Measurements from ENCODE around the gene SLTM. TPM values are rescaled to one million over a fixed set of nuclear protein-coding genes. Genes with fewer than 3 reads are reported as not detected.
A peak's percentile ranks its signal among the peaks of the same experiment; 100 is the strongest.
"Not testable (repeated sequence)": the region's sequence is repeated elsewhere in the genome, so short reads cannot be mapped to it uniquely, and the experiment has no call there.

The SLTM gene
- 48.1 and 68.3 TPM in 2 replicates for total RNA-seq

GRCh38 chr15:58933281-58934113, at the start of gene SLTM:
Gene SLTM (minus strand): TSS chr15:58933679. CDS start chr15:58933565, 114 bp downstream.
- DNase-seq (ENCODE audit: low read depth, low spot score): peak; percentile 78

- DNase-seq (ENCODE audit: low read depth, low spot score): no peak
Observed at GRCh38 chr15:58983261-58983660, 49.8 kb upstream of the SLTM start.

GRCh38 chr15:58981808-58982475, 48.5 kb upstream of the SLTM start:
- DNase-seq (ENCODE audit: low read depth, low spot score): no peak

DNA sequence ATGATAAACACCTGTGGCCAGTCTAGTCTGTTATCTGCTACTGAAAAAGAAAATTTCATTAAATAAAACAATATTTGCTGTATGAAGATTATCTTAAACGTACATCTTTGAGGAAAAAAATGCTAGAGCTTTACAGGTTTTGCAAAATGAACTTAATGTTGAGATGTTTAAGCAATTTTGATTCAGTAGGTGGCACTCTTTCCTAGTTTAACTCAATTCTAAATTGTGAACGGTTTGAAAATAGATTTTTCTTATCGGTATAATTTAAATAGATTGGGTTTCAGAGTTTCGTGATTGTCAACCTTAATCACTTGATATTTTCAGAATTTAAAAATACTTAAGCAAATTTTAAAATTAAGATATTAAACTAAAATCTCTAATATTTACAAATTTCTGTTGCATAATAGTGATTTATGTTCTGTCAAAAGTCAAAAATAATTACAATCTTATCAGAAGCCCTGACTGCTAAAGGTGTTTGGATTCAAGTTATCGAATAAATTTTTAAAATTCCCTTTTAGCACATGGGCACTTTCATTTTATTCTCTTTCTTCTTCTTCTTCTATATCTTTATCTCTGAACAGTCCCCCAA, 47.0 kb upstream of the SLTM start:
- no peak for DNase-seq (ENCODE audit: low read depth, low spot score)

- DNase-seq (ENCODE audit: low read depth, low spot score): no peak
Observed at GRCh38 chr15:58977887-58978286, 44.4 kb upstream of the SLTM start.

- DNase-seq (ENCODE audit: low read depth, low spot score): no peak
Observed at GRCh38 chr15:58967479-58967878, 34.0 kb upstream of the SLTM start.

DNA sequence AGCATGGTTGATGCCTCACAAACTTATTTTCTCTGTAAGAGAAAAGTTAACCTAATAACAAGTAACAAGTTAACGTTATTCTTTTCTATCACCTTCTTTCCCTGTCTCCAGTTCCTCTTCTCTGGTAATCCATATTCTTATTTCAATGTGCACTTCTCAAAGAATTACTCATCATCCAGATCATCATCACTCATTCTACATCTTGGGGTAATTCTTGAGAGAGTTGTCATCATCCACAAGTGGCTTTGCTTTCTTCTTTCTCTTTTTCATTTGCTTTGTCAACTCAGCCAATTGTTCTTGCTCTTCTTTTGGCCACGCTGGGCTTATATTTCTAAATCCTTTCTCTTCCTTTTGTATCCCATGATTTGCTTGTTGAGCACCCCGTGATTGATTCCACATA, 33.2 kb upstream of the SLTM start:
- DNase-seq (ENCODE audit: low read depth, low spot score): no peak

DNA sequence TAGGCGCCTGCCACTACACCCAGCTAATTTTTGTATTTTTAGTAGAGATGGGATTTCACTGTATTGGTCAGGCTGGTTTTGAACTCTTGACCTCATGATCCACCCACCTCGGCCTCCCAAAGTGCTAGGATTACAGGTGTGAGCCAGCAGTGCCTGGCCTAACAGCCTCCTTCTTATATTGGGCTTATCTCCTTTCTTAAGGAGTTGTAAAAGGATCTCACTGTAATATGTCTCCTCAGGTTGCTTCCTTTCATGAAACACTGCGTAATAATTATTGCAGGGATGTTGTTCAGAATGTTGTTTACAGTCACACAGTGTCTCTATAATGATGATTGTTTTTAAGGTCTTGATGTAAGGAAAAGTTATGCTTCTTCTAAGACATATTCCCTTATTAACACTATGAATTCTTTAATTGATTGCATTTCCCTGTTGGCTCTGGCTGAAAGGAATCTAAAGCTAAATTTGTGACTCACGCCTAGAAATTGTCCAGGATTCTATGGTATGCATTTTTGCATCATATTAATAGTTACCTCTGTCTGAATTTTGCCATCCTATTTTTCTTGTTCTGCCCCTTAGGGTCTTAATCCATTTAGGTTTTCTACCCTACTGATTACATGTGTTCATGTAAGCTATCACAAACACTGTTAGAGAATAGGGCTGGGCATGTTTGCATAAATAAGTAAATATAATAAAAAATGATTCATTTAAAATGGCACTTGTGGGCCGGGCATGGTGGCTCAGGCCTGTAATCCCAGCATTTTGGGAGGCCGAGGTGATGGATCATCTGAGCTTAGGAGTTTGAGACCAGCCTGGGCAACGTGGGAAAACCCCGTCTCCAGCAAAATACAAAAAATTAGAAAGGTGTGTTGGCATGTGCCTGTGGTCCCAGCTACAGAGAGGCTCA, 29.4 kb upstream of the SLTM start:
- DNase-seq (ENCODE audit: low read depth, low spot score): no peak

DNA sequence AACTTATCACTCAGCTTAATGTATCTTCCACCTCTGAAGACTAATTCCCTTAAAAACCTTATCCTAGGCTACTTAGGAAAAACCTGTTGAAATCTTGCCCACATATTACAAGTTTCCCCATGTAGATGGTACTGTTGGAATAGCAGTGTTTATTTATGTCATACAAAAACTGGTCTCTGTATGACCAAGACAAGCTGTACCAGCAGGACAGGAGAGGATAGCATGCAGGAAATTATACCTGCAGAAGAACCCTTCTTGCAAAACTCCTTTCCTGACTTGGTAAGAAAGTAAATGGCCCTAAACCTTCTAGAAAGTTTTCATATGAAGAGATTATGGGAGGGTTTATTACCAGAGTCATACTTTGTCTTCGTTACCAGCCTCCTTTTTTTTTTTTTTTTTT, 28.7 kb upstream of the SLTM start:
- no peak for DNase-seq (ENCODE audit: low read depth, low spot score)

GRCh38 chr15:58958811-58959210, 25.3 kb upstream of the SLTM start:
- no peak for DNase-seq (ENCODE audit: low read depth, low spot score)

- DNase-seq (ENCODE audit: low read depth, low spot score): no peak
Observed at GRCh38 chr15:58957101-58957973, 23.9 kb upstream of the SLTM start.

DNA sequence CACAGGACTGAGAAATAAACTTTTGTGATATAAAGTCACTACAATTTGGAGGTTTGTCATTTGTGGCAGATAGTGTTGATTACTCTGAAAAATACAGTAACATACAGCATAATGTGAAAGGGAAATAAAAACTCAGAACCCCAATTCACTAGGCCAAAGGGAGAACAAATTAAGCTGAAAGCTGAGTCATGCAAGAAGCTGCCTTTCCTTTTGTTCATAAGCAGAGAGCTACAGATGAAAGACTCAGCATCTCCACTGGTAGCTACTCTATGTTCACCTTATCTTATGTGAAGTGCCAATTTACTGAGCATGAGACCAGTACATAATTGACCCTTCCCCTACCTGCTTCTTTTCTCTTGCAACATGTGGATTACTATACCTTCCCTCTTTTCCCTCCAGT, 19.3 kb upstream of the SLTM start:
- DNase-seq (ENCODE audit: low read depth, low spot score): no peak

DNA sequence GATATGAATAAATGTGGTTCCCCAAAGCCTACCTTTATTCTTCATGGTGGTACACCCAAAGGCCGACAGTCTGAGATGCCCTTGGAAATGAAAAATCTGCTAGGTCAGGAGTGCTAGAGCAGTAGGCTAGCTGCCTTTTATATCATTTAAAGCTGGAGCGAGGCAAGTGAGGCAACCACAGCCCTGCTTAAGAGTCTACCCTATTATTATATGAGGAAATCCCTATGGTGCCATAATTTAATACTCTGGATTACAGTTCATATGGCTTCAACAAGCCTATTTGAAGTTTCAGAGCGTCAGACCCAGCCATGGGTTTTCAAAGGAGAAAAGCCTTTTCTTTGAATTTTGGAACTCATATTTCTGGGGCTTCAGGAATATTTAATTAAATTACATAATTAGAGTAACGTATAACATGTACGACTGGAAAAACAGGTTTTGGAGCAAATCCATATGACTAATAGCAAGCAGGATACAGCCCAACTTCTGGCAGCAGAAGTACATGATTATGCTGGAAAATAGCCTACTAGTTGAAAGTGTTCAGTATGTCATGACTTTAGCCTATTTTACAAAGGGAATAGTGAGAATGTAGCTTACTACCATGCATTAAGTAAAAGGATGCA, 18.0 kb upstream of the SLTM start:
- peak; percentile 56 for DNase-seq (ENCODE audit: low read depth, low spot score)

- DNase-seq (ENCODE audit: low read depth, low spot score): no peak
Observed at GRCh38 chr15:58947179-58947578, 13.7 kb upstream of the SLTM start.

DNA sequence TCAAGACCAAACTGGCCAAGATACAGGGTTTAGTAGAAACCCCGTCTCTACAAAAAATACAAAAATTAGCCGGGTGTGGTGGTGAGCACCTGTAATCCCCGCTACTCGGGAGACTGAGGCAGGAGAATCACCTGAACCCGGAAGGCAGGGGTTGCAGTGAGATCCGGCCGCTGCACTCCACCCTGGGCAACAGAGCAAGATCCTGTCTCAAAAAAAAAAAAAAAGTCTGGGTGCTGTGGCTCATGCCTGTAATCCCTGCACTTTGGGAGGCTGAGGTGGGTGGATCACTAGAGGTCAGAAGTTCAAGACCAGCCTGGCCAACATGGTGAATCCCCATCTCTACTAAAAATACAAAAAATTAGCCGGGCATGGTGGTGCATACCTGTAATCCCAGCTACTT, 1.5 kb upstream of the SLTM start:
- not testable (repeated sequence) for DNase-seq (ENCODE audit: low read depth, low spot score)

DNA sequence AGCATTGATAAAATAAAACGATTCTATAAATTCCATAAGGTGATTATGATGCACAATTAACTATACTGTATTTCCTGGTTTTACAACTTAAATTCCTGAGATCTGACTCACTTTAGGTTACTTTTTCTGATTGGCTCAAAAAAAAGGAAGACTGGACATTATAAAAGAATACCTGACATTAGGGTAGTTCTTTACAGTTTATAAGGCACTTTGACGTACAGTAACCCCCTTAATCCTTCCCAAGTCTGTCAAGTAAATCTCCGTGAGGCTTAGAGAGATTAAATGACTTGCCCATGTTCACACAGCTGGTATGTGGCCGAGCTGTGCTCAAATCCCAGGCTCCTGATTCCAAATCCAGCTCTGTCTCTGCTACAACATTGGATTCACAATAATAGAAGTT, 1.0 kb upstream of the SLTM start:
- no peak for DNase-seq (ENCODE audit: low read depth, low spot score)

GRCh38 chr15:58934114-58934447, 602 bp upstream of the SLTM start:
- DNase-seq (ENCODE audit: low read depth, low spot score): no peak

- DNase-seq (ENCODE audit: low read depth, low spot score): no peak
Observed at GRCh38 chr15:58932710-58933280, 684 bp downstream of the SLTM start.

DNA sequence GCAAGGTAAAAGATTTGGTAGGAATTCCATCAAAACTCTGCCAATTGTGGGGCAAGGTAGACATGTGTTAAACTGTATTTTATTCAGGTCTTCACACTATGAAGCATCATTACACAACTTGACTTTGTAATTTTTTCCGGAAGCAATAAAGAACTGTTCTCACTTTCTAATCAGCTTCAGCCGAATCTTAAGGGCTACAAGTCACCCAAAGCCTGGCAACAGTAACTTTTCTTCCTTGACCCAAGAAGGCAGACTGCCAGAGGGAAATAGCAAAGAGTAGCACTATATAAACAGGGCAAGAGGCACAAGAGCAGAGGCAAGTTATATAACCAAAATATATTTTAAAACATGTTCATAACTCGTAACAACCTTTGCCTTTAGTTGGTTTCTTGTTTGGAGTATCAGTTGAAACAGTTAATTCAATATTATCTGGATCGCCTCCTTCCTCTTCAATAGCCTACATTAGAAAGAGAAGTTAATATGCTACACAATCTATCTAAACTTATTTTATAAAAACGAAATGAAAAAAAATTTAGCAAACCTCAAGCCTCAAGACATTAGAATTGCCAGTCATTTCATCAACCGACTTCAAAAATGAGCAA, 1.4 kb downstream of the SLTM start:
- no peak for DNase-seq (ENCODE audit: low read depth, low spot score)
